ENCODE measurements around the gene TMEM109.
A peak's percentile ranks its signal among the peaks of the same experiment; 100 is the strongest.

TMEM109 gene

GRCh38 chr11:60913793-60914632 lies at the start of gene TMEM109:
Gene TMEM109, plus strand, starts transcription at chr11:60914158. Its CDS starts 5,536 bp downstream, at chr11:60919694.
- DNase-seq (ENCODE audit: low read depth): peak; percentile 77

GRCh38 chr11:60864856-60865513 lies 49.0 kb upstream of the TMEM109 start:
- DNase-seq (ENCODE audit: low read depth): no peak

GRCh38 chr11:60866911-60867870 lies 46.8 kb upstream of the TMEM109 start, which contains the start of gene ZP1:
Gene ZP1, plus strand, starts transcription at chr11:60867542. Its CDS starts 20 bp downstream, at chr11:60867562.
- no peak for DNase-seq (ENCODE audit: low read depth)

- DNase-seq (ENCODE audit: low read depth): no peak
Measured at GRCh38 chr11:60867871-60868681, 45.9 kb upstream of the TMEM109 start.

GRCh38 chr11:60868682-60869450 lies 45.1 kb upstream of the TMEM109 start:
- DNase-seq (ENCODE audit: low read depth): no peak

- DNase-seq (ENCODE audit: low read depth): no peak
Measured at GRCh38 chr11:60869451-60869825, 44.5 kb upstream of the TMEM109 start.

GRCh38 chr11:60870276-60870675 lies 43.7 kb upstream of the TMEM109 start:
- DNase-seq (ENCODE audit: low read depth): no peak

- DNase-seq (ENCODE audit: low read depth): no peak
Measured at GRCh38 chr11:60870733-60871377, 43.1 kb upstream of the TMEM109 start.

- DNase-seq (ENCODE audit: low read depth): no peak
Measured at GRCh38 chr11:60871378-60872061, 42.4 kb upstream of the TMEM109 start.

GRCh38 chr11:60872124-60872960 lies 41.6 kb upstream of the TMEM109 start:
- DNase-seq (ENCODE audit: low read depth): no peak

GRCh38 chr11:60872961-60873524 lies 40.9 kb upstream of the TMEM109 start:
- no peak for DNase-seq (ENCODE audit: low read depth)

GRCh38 chr11:60873533-60873932 lies 40.4 kb upstream of the TMEM109 start:
- no peak for DNase-seq (ENCODE audit: low read depth)

GRCh38 chr11:60874421-60875365 lies 39.3 kb upstream of the TMEM109 start:
- DNase-seq (ENCODE audit: low read depth): no peak

GRCh38 chr11:60875366-60876167 lies 38.4 kb upstream of the TMEM109 start:
- DNase-seq (ENCODE audit: low read depth): no peak

GRCh38 chr11:60876168-60876485 lies 37.8 kb upstream of the TMEM109 start:
- no peak for DNase-seq (ENCODE audit: low read depth)

Data from stimulated activated CD8-positive, alpha-beta memory T cell treated with anti-CD3 and anti-CD28 coated beads, Interleukin-15, amount 100 ng/mL, for 1 hour (primary cell).